ENCODE measurements around the gene CD37.

DNA sequence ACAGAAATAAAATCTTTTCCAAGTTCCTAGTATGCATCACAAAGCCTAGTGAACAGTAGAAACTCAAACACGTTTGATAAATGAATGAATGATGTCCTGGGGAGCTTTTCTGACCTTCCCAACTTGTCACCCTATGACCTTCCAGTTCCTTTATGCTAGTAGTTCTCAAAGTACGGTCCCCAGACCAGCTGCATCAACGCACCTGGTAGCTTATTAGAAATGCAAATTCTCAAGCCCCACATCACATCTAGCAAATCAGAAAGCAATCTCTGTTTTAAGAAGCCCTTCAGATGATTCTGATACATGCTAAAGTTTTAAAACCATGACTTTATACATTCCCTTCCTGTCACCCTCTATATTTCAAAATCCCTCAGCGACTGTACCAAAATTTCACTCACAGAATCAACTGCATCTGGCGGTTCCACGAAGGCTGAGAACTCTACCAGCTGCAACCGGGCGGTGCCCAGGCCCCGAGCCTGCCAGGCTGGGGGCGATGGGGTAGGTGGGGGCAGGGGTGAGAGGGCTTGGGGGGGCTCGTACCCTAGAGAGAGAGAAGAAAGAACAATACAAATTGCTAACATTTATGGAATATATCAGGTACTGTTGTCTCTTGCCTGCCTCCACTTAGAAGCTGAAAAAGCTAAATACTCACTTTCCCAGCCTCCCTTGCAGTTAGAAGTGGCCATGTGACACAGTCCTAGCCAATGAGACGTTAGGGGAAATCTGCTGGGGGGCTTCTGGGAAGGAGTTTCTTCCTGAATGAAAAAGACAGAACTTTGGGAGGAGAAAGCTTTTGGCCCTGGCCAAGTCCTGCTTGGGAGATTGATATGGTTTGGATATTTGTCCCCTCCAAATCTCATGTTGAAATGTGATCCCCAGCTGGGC lies 13.3 kb downstream of the CD37 start:
- no peak for TF ChIP-seq POLR2A (IDR thresholded peaks at IDR 0.05)
- TF ChIP-seq, protein P1, sequence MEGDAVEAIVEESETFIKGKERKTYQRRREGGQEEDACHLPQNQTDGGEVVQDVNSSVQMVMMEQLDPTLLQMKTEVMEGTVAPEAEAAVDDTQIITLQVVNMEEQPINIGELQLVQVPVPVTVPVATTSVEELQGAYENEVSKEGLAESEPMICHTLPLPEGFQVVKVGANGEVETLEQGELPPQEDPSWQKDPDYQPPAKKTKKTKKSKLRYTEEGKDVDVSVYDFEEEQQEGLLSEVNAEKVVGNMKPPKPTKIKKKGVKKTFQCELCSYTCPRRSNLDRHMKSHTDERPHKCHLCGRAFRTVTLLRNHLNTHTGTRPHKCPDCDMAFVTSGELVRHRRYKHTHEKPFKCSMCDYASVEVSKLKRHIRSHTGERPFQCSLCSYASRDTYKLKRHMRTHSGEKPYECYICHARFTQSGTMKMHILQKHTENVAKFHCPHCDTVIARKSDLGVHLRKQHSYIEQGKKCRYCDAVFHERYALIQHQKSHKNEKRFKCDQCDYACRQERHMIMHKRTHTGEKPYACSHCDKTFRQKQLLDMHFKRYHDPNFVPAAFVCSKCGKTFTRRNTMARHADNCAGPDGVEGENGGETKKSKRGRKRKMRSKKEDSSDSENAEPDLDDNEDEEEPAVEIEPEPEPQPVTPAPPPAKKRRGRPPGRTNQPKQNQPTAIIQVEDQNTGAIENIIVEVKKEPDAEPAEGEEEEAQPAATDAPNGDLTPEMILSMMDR (IDR thresholded peaks at IDR 0.05) = no peak
